ENCODE measurements around the gene COL23A1.

The COL23A1 gene

DNA sequence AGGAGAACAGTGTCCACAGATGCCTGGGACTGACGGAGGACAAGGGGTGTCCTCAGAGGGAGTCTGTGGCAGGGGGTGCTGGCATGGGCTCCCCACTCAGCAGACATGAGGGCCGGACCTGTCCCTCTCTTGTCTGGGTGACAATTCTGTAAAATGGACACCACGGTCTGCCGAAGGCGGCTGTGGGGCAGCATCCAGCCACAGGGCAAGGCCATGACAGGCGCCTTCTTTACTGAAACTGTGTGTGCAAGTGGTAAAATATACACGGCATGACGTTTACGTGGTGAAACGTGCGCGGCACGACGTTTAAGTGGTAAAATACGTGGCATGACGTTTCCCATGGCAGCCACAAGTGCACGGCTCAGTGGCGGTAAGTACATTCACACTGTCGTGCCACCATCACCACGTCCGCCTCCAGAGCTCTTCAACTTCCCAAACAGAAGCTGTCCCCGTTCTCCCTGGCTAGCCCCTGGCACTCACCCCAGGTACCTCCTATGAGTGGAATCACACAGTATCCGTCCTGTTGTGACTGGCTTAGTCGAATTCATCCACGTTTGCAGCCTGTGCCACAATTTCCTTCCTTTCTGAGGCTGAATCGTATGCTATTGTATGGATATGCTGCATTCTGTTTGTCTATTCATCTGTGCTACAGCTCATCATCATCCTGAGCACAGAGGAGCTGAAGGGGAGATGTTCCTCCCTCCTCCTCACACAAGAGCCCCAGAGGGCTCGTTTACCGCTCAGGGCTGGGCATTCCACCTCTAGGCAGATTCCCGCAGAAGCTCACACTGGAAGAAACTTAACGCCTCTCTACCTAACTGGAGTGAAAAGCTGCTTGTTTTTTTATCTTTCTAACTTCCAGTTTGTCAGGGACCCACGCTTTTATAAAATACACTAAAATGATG lies 52.5 kb downstream of the COL23A1 start:
- H3K4me3 ChIP-seq (ENCODE audit: low read depth, low read length): no peak overlapping the region
- no peak overlapping the region for H3K27ac ChIP-seq (ENCODE audit: extremely low read depth, low read depth, low read length)
- CTCF ChIA-PET: interaction anchor here (0.6 kb wide), 1 partner anchor 76 kb away, joined by 3 read pairs; no protein-coding TSS in a partner anchor
- H3K4me1 ChIP-seq (ENCODE audit: control insufficient read depth, insufficient read depth, low read length): 0 out of 2 replicates have a peak, but pooled peaks cover 2% of the 10 kb centered on the region
- no peaks in the 10 kb centered on the region for H3K36me3 ChIP-seq (ENCODE audit: control insufficient read depth in 2 of 2, insufficient read depth in 1 of 2, low read length in 2 of 2)
- H3K9me3 ChIP-seq (ENCODE audit: control insufficient read depth, insufficient read depth, low read depth, low read length): no peaks in the 10 kb centered on the region
- POLR2A ChIA-PET: no interaction called here
- TF ChIP-seq TCF7L2 (IDR thresholded peaks at IDR 0.05; ENCODE audit: borderline replicate concordance, low read depth, low read length) (no peak), YY2 (tag by site-specific recombination; IDR thresholded peaks at IDR 0.05) (no peak), ZBTB20 (tag by site-specific recombination; IDR thresholded peaks at IDR 0.05) (no peak), SP7 (tag by site-specific recombination; IDR thresholded peaks at IDR 0.05) (no peak)
- TF ChIP-seq, protein P1, sequence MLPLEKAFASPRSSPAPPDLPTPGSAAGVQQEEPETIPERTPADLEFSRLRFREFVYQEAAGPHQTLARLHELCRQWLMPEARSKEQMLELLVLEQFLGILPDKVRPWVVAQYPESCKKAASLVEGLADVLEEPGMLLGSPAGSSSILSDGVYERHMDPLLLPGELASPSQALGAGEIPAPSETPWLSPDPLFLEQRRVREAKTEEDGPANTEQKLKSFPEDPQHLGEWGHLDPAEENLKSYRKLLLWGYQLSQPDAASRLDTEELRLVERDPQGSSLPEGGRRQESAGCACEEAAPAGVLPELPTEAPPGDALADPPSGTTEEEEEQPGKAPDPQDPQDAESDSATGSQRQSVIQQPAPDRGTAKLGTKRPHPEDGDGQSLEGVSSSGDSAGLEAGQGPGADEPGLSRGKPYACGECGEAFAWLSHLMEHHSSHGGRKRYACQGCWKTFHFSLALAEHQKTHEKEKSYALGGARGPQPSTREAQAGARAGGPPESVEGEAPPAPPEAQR (tag by site-specific recombination; IDR thresholded peaks at IDR 0.05): no peak

DNA sequence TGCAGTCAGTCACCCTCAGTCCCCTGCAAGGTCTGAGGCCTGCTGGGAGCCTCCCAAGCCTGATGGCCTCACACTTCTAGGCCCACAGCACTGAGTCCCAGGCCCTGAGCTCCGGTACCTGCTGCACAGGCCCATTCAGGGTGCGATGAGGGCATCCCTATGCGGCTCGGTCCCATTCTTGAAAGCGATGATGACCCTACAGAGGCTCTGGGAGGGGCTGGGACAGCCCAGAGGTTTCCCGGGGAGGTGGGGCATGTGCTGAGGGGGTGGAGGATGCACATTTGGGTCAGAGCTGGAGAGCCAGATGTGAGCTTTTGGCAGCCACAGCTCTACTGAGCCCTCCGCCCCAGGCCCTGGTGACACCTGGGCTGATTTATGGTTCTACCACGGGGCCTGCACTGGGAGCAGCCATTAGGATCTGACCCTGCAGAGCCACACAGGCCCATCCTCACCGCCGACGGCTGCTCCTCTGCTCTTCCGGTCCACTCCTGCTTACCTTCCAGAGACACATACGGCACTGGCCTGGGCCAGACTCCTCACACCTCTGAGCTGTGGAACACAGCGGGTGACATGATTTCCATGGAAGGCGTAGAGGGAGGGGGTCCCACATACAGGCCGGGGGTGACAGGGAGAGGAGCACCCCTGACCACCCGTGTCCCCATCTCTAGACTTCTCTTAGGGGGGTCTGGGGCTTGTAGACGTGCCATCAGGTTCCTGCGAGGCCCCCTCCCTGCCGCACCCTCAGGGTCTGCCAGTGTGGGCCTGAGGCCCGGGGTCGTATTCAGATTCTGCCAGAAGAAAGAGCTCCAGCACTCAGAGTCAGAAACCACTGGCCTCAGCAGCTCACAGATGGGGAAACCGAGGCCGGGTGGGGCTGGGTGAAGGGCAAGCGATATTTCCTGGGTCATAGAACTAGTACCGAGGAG lies 53.4 kb downstream of the COL23A1 start:
- Histone ChIP-seq H3K4me3 (ENCODE audit: low read depth, low read length) (no peak overlapping the region), H3K4me1 (ENCODE audit: control insufficient read depth, insufficient read depth, low read length) (0 out of 2 replicates have a peak, but pooled peaks cover 2% of the 10 kb centered on the region), H3K9me3 (ENCODE audit: control insufficient read depth, insufficient read depth, low read depth, low read length) (no peaks in the 10 kb centered on the region), H3K36me3 (ENCODE audit: control insufficient read depth in 2 of 2, insufficient read depth in 1 of 2, low read length in 2 of 2) (no peaks in the 10 kb centered on the region), H3K27ac (ENCODE audit: extremely low read depth, low read depth, low read length) (no peak overlapping the region)
- ChIA-PET POLR2A (no interaction called here), CTCF (no interaction called here)
- TF ChIP-seq ZNF280D (tag by site-specific recombination; IDR thresholded peaks at IDR 0.05) (no peak), ZNF2 (tag by site-specific recombination; IDR thresholded peaks at IDR 0.05) (no peak)

DNA sequence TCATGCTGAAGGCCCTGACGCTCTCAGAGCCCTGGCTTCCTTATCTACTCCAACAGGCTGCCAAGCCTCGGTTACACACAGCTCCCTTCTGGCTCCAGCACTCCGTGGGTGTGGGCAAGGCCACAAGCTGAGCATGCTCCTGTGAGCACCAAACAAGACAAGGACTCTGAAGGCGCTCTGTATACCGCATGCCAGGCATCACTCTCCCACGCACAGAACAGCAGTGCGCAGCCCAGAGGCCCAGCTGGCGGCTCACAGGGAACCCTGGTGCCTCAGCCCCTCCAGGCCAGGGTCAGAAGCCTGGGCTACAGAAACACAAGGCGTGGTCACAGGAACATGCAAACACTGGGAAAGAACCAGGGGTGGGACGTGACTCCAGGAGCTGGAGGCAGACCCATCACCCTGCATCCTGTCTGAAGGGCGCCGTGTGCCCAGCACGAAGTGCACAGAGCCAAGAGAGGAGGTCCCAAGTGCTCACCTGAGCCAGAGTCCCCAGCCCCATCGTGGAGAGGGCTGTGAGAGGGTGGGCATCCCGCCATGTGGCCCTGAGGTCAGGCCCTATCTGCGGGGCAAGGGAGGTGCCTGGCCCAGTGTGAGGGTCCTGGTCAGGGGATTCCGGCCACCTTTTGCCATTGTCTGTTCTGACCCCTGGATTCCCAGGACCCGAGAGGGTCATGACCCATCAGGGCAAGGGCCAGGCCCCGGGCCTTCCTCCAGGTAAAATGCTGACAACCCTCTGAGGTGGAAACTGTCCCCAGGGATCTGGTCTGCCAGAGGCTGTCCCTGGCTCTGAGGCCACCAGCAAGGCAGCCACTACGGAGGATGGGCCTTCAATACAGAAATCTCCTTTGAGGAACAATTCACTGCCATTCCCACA lies 54.7 kb downstream of the COL23A1 start:
- CTCF ChIA-PET: no interaction called here
- Histone ChIP-seq H3K4me1 (ENCODE audit: control insufficient read depth, insufficient read depth, low read length) (0 out of 2 replicates have a peak, but pooled peaks cover 2% of the 10 kb centered on the region), H3K4me3 (ENCODE audit: low read depth, low read length) (no peak overlapping the region), H3K9me3 (ENCODE audit: control insufficient read depth, insufficient read depth, low read depth, low read length) (no peaks in the 10 kb centered on the region), H3K27ac (ENCODE audit: extremely low read depth, low read depth, low read length) (no peak overlapping the region), H3K36me3 (ENCODE audit: control insufficient read depth in 2 of 2, insufficient read depth in 1 of 2, low read length in 2 of 2) (no peaks in the 10 kb centered on the region)
- POLR2A ChIA-PET: interaction anchor here (0.7 kb wide), 1 partner anchor 225 kb away, joined by 6 read pairs; no protein-coding TSS in a partner anchor
- TF ChIP-seq ZNF132 (tag by site-specific recombination; IDR thresholded peaks at IDR 0.05; ENCODE audit: borderline replicate concordance) (no peak), ZNF747 (tag by site-specific recombination; IDR thresholded peaks at IDR 0.05) (no peak), ZBTB11 (tag by site-specific recombination; conservative IDR thresholded peaks at IDR 0.05; ENCODE audit: low read depth) (no peak), ZNF473 (tag by site-specific recombination; IDR thresholded peaks at IDR 0.05) (no peak), ZSCAN30 (tag by site-specific recombination; IDR thresholded peaks at IDR 0.05) (no peak), YY2 (tag by site-specific recombination; IDR thresholded peaks at IDR 0.05) (no peak), ZNF529 (tag by site-specific recombination; IDR thresholded peaks at IDR 0.05; ENCODE audit: insufficient replicate concordance) (no peak), ZNF140 (tag by site-specific recombination; IDR thresholded peaks at IDR 0.05) (no peak), ZNF677 (tag by site-specific recombination; IDR thresholded peaks at IDR 0.05) (no peak), ZNF302 (tag by site-specific recombination; IDR thresholded peaks at IDR 0.05; ENCODE audit: low read depth) (no peak), ZNF121 (tag by site-specific recombination; IDR thresholded peaks at IDR 0.05) (no peak), WT1 (tag by site-specific recombination; IDR thresholded peaks at IDR 0.05) (no peak), ZNF426 (tag by site-specific recombination; IDR thresholded peaks at IDR 0.05) (no peak)

All from HEK293 (cell line).